Hepatic stellate cell (primary cell): ENCODE results near the gene SLC34A3.
"Not testable (repeated sequence)": the region's sequence is repeated elsewhere in the genome, so short reads cannot be mapped to it uniquely, and the experiment has no call there.

Experiments
- DNase-seq: peaks from one replicate; pipeline ENCODE4 v3.0.0; 2011; ENCODE audit warnings: low spot score

The SLC34A3 gene

GRCh38 chr9:137255448-137256114, 24.9 kb downstream of the SLC34A3 start:
- DNase-seq: peak; percentile 61

DNA sequence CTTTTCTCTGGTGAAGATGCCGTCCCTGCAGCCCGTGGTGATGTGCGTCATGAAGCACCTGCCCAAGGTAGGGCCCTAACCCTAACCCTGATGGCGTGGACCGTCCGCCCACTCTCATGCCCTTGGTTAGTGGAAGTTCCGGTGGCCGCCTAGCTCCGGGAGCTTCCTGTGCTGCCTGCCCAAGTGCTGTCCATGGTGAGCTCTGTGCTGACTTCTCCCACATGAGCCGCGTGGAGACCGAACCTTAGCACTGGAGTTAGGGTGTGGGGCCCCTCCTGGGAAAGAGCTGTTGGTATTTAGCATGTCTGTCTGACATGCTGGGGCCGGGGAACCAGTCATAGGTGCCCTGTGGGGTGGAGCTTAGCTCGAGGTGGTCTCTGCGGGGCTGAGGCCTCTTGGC, 25.7 kb downstream of the SLC34A3 start:
- DNase-seq: no peak

GRCh38 chr9:137256856-137257255, 26.2 kb downstream of the SLC34A3 start:
- DNase-seq: no peak

GRCh38 chr9:137262173-137262908, 31.6 kb downstream of the SLC34A3 start:
- not testable (repeated sequence) for DNase-seq

- no peak for DNase-seq
Measured at GRCh38 chr9:137262909-137263285, 32.2 kb downstream of the SLC34A3 start.

DNA sequence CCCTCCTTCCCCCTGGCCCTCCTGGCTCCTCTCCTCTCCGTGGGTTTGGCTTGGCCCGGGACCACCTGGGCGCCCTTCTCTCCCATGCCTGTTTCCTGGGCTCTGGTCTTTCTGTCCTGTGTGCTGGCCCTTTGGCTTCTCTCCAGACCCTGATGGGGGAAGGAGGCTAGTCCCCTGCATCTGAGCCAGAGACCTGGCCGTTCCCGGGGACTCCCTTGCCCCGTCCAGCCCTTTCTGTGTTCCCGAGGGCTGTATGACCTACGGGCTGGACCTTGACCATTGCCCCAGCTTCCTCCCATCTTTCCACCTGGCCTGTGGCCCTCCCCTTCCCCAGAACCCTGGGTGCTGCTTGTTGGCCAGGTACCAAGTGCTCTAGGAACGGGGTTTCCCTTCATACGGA, 32.8 kb downstream of the SLC34A3 start:
- no peak for DNase-seq

GRCh38 chr9:137264067-137264466, 33.4 kb downstream of the SLC34A3 start:
- DNase-seq: no peak

GRCh38 chr9:137265496-137266161, 34.9 kb downstream of the SLC34A3 start:
- DNase-seq: no peak

- DNase-seq: no peak
Measured at GRCh38 chr9:137266162-137266527, 35.4 kb downstream of the SLC34A3 start.

DNA sequence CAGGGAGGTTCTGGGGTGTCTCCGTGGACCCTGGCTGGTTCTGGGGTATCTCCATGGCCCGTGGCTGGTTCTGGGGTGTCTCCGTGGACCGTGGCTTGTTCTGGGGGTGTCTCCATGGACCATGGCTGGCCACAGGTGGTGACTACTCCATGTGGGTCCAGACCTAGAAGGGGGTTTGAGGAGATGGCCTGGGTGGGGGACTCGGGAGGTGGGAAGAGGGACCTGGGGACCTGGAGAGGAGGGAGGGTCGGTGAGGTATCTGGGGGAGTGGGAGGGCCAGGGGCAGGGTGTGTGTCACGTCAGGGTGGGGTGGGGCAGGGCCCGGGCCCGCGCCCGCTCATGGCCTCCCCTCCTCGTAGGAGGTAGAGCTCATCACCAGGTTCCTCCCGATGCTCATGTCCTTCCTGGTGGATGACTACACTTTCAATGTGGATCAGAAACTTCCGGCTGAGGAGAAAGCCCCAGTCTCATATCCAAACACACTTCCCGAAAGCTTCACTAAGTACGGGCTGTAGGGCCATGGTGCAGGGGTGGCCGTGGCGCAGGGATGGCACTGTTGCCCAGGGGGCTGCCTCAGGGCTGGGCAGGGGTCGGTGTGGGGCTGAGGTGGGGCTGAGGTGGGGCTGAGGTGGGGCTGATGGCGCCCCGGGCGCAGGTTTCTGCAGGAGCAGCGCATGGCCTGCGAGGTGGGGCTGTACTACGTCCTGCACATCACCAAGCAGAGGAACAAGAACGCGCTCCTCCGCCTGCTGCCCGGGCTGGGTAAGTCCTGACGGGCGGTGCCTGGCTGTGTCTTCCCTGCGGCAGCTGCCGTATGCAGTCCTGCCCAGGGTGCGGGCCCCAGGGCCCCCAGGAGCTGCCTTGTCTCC, 36.1 kb downstream of the SLC34A3 start:
- no peak for DNase-seq

DNA sequence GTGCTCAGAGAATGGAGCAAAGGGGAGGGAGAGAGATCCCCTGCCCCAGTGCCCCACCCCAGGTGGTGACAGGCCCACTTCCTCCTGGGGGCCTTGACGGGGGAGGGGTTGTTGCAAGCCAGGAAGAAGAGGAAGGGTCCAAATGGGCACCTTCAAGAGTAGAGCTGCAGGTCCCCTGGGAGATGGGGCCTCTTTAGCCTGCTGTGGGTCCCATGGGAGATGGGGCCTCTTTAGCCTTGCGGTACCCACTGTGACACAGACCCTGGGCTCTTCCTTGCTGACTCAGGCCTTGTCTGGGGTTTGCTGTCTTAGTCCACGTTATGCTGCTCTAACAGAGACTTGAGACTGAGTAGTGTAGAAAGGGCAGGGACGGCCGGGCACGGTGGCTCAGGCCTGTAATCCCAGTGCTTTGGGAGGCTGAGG, 37.2 kb downstream of the SLC34A3 start:
- peak; percentile 86 for DNase-seq

- no peak for DNase-seq
Measured at GRCh38 chr9:137268538-137269201, 38.0 kb downstream of the SLC34A3 start.

- DNase-seq: peak; percentile 89
Measured at GRCh38 chr9:137269231-137269772, 38.6 kb downstream of the SLC34A3 start.

DNA sequence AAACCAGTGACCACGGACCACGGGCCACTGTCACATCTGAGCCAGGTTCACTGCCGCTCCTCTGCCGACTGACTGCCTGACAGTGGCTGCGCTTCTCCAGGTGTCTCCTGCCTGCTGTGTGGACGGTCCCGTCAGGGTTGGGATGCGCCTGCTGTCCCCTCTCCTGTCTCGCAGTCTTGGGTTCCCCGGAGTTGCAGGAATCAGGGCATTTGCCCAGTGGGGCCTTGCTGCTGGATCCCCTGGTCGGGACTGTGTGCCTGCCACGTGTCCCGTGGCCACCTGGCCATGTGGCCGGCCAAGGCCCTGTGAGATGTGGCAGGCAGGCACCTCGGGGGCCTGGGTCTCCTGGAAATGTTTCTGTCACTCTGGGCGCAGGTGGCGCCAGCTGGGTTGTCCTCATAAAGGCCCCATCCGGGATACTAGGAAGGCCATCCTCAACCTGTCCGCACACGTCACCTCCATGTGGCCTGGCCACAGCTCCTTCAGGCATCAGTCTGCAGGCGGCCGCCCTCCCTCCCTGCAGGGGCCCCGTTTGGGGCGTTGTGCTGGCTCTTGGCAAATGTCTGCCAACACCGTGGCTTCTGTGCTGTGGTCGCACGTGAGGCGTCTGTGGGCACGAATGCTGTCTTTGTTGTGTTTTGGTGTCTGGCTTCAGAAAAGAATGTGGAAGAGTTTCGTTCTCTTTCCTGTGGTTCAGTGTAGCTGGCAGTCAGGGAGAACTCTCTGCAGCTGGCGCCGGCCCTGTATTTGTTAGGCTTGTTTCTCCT, 40.4 kb downstream of the SLC34A3 start:
- DNase-seq: no peak

GRCh38 chr9:137271696-137272076, 41.0 kb downstream of the SLC34A3 start:
- no peak for DNase-seq

- DNase-seq: no peak
Measured at GRCh38 chr9:137272241-137273094, 41.8 kb downstream of the SLC34A3 start.

DNA sequence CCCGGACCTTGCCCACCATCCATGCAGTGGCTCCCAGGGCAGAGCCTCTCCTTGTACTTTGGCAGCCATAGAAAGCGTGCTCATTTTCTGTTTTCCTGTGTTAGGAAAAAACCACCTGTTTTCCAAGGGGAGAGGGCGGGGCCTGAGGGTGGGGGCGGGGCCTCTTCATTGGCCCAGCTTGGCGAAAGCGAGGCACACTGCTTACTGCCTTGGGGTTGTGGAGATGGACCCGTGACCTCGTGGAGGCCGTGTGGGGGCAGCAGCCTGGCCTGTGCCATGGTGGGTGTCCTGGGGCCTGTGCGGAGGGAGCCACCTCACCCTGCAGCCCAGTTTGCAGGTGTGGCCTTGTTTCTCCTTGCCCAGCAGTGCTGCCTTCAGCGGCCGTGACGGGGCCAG, 42.4 kb downstream of the SLC34A3 start:
- no peak for DNase-seq

DNA sequence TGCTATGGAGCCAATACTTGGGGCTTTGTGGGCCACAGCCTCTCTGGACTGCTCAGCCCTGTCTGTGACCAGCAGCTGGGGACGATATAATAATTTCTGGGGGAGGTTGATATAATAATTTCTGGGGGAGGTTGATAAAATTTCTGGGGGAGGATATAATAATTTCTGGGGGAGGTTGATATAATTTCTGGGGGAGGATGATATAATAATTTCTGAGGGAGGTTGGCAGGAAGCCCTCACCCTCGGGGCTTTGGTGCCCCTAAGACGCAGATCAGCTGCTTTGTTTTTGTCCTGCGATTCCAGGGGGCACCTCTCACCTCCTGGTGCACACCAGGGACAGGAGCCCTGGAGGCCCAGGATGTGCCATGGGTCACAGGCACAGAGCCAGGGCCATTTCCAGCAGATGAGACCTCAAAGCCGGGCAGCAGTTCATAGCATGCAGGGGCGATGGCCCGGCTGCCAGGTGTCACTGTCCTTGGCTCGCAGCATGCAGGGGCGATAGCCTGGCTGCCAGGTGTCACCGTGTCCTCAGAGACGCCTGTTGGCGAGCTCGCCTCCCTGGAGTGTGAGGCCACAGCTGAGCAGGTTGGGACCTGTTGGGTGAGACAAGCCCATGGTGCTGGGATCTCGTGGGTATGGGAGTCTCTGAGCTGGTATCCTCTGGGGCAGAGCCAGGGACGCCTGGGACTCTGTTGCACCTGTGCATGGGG, 43.1 kb downstream of the SLC34A3 start:
- DNase-seq: no peak

GRCh38 chr9:137275203-137275587, 44.5 kb downstream of the SLC34A3 start:
- no peak for DNase-seq
